ENCODE data around the gene MCCC2. TPM values are rescaled to one million over a fixed set of nuclear protein-coding genes. Genes with fewer than 3 reads are reported as not detected.

Gene MCCC2
- total and polyA plus RNA-seq, 10 of the 15 experiments (the other 5 are each of a cell fraction or from before 2014, with no cell fraction given): 22.2 to 106 (median 77.7) TPM

- H3K27me3 ChIP-seq (replicated peaks in 1 of 2; ENCODE audit: control insufficient read depth in 2 of 2, insufficient read depth in 2 of 2, low read length in 1 of 2): no peaks in the 10 kb centered on the region
- no peaks in the 10 kb centered on the region for H3K79me2 ChIP-seq (ENCODE audit: control insufficient read depth, insufficient read depth, low read length)
- H3K4me3 ChIP-seq: no peak overlapping the region
- POLR2A ChIA-PET: no interaction called here
- H4K20me1 ChIP-seq (ENCODE audit: control insufficient read depth, insufficient read depth): no peaks in the 10 kb centered on the region
- 76% methylated on average over 10 of the region's 11 CpGs for WGBS (ENCODE audit: insufficient coverage, insufficient replicate concordance, low lambda C conversion rate, missing lambda C conversion rate)
- RAD21 ChIA-PET (ENCODE audit: unreplicated experiment): no interaction called here
- H3K36me3 ChIP-seq (ENCODE audit: control insufficient read depth in 2 of 2, insufficient read depth in 2 of 2, low read length in 1 of 2): peaks cover 0 to under 1% of the 10 kb centered on the region in 2 experiments; a peak in 1 of 4 replicates
- SMC1A ChIA-PET (ENCODE audit: uncharacterized antibody, unreplicated experiment): no interaction called here
- no peaks in the 10 kb centered on the region for H3K4me1 ChIP-seq (ENCODE audit: control insufficient read depth, insufficient read depth, low read length)
- no peak for ATAC-seq
- no peak for DNase-seq (ENCODE audit: low read depth, low spot score)
- no peak overlapping the region for H3K9ac ChIP-seq (ENCODE audit: control insufficient read depth, insufficient read depth, low read length)
- intact Hi-C loops (cut with micrococcal nuclease; ENCODE audit: unreplicated experiment): no loop called here
- no peaks in the 10 kb centered on the region for H3K9me3 ChIP-seq (replicated peaks; ENCODE audit: control insufficient read depth, insufficient read depth, low read length)
- BruUV-seq (replicated peaks): no TSS peak
- CTCF ChIA-PET: no interaction called here
- H3K27ac ChIP-seq (ENCODE audit: control insufficient read depth, insufficient read depth): no peak overlapping the region
- no peak for FAIRE-seq
- no peak overlapping the region for H2AFZ ChIP-seq (ENCODE audit: control insufficient read depth, low read depth, low read length)
- H3K4me2 ChIP-seq (ENCODE audit: control insufficient read depth, insufficient read depth): no peak overlapping the region
- in situ Hi-C loops (cut with MboI): loop anchor here (25.0 kb wide), 1 partner anchor 100 kb away; no protein-coding TSS in a partner anchor
- TF ChIP-seq ZNF217 (IDR thresholded peaks at IDR 0.05): no peak
- TF ChIP-seq EGR1 (IDR thresholded peaks at IDR 0.05; ENCODE audit: borderline replicate concordance in 1 of 2, low read depth in 2 of 2, low read length in 2 of 2): no peak
- no peak for TF ChIP-seq MAX (IDR thresholded peaks at IDR 0.05; ENCODE audit: low read depth, low read length)
- no peak for TF ChIP-seq MYC (IDR thresholded peaks at IDR 0.05; ENCODE audit: insufficient read depth, insufficient read length, insufficient replicate concordance, low read length, severe bottlenecking)
- TF ChIP-seq MYB (IDR thresholded peaks at IDR 0.05; ENCODE audit: borderline replicate concordance, low read depth, low read length): no peak
- TF ChIP-seq KDM1A (IDR thresholded peaks at IDR 0.05; ENCODE audit: borderline replicate concordance): no peak
- no peak for TF ChIP-seq ZBTB11 (CRISPR knock-in tag; IDR thresholded peaks at IDR 0.05)
- TF ChIP-seq FOXK2 (IDR thresholded peaks at IDR 0.05): no peak
- TF ChIP-seq RELA (IDR thresholded peaks at IDR 0.05; ENCODE audit: borderline replicate concordance, partially characterized antibody): no peak
- TF ChIP-seq E2F8 (IDR thresholded peaks at IDR 0.05; ENCODE audit: low read depth, partially characterized antibody): no peak
- TF ChIP-seq, protein P1, sequence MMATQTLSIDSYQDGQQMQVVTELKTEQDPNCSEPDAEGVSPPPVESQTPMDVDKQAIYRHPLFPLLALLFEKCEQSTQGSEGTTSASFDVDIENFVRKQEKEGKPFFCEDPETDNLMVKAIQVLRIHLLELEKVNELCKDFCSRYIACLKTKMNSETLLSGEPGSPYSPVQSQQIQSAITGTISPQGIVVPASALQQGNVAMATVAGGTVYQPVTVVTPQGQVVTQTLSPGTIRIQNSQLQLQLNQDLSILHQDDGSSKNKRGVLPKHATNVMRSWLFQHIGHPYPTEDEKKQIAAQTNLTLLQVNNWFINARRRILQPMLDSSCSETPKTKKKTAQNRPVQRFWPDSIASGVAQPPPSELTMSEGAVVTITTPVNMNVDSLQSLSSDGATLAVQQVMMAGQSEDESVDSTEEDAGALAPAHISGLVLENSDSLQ (IDR thresholded peaks at IDR 0.05): no peak
- no peak for TF ChIP-seq IRF3 (IDR thresholded peaks at IDR 0.05)
- no peak for TF ChIP-seq TCF12 (IDR thresholded peaks at IDR 0.05; ENCODE audit: low read depth, low read length)
- TF ChIP-seq ASH2L (IDR thresholded peaks at IDR 0.05; ENCODE audit: borderline replicate concordance, low read depth): no peak
- TF ChIP-seq KAT2A (conservative IDR thresholded peaks at IDR 0.05; ENCODE audit: control insufficient read depth, low read depth, low read length): no peak
- no peak for TF ChIP-seq CBX5 (IDR thresholded peaks at IDR 0.05; ENCODE audit: low read depth)
- TF ChIP-seq CHD2 (IDR thresholded peaks at IDR 0.05; ENCODE audit: borderline replicate concordance, low read depth, low read length): no peak
Observed at GRCh38 chr5:71662381-71662780, 75.2 kb downstream of the MCCC2 start.
